Measurements from ENCODE around the gene MTERF1. TPM values are rescaled to one million over a fixed set of nuclear protein-coding genes. Genes with fewer than 3 reads are reported as not detected.

The MTERF1 gene
- polyA plus RNA-seq, 1 of the 3 experiments (the other 2 are of a cell fraction): 6.1 TPM

- TF ChIP-seq PBX3 (IDR thresholded peaks at IDR 0.05) (no peak), USF1 (IDR thresholded peaks at IDR 0.05; ENCODE audit: borderline replicate concordance, low read depth) (no peak)
Measured at GRCh38 chr7:91843831-91844230, 36.7 kb downstream of the MTERF1 start (continued).

GRCh38 chr7:91838439-91838838, 42.1 kb downstream of the MTERF1 start:
- H3K4me1 ChIP-seq (ENCODE audit: control insufficient read depth in 1 of 2, insufficient read depth in 2 of 2, low read depth in 1 of 2, low read length in 1 of 2): peaks cover 0 to 5% of the 10 kb centered on the region in 2 experiments; a peak in 3 of 4 replicates
- TF ChIP-seq RFX5 (IDR thresholded peaks at IDR 0.05; ENCODE audit: low read length) (no peak), IRF3 (IDR thresholded peaks at IDR 0.05; ENCODE audit: low read depth, low read length) (no peak), NRF1 (IDR thresholded peaks at IDR 0.05; ENCODE audit: low read depth, low read length) (no peak)
- no peaks in the 10 kb centered on the region for H3K79me2 ChIP-seq (ENCODE audit: insufficient read depth)
- no peak overlapping the region for H3K27ac ChIP-seq (ENCODE audit: low read depth in 2 of 2, low read length in 1 of 2)
- H3K9ac ChIP-seq: no peak overlapping the region
- no peaks in the 10 kb centered on the region for H3K36me3 ChIP-seq (replicated peaks in 1 of 2; ENCODE audit: control insufficient read depth in 1 of 2, insufficient read depth in 2 of 2, low read length in 1 of 2)
- DNase-seq: no peak
- no peaks in the 10 kb centered on the region for H3K9me3 ChIP-seq
- no peak overlapping the region for H2AFZ ChIP-seq (ENCODE audit: low read depth)
- ChIA-PET POLR2A (no interaction called here), CTCF (interaction anchor here (2.0 kb wide), 1 partner anchor 14 kb away, joined by 6 read pairs; no protein-coding TSS in a partner anchor)
- H3K4me2 ChIP-seq: no peak overlapping the region
- peaks cover 4% of the 10 kb centered on the region for H3F3A ChIP-seq (replicated peaks; ENCODE audit: insufficient read depth)
- no peaks in the 10 kb centered on the region for H3K9me2 ChIP-seq
- 88% methylated on average over 2 of the region's 2 CpGs for WGBS (ENCODE audit: low lambda C conversion rate)
- no peak overlapping the region for H3K4me3 ChIP-seq (ENCODE audit: low read depth in 2 of 2, low read length in 1 of 2)
- H3K27me3 ChIP-seq (ENCODE audit: insufficient read depth): no peaks in the 10 kb centered on the region
- no peaks in the 10 kb centered on the region for H4K20me1 ChIP-seq (ENCODE audit: insufficient read depth)

GRCh38 chr7:91837397-91838070, 43.0 kb downstream of the MTERF1 start:
- TF ChIP-seq JUND (IDR thresholded peaks at IDR 0.05): no peak
- no peak for TF ChIP-seq MAX (IDR thresholded peaks at IDR 0.05; ENCODE audit: low read depth)
- TF ChIP-seq FOXM1 (IDR thresholded peaks at IDR 0.05; ENCODE audit: low read depth): no peak
- TF ChIP-seq CTCF (IDR thresholded peaks at IDR 0.05): no peak
- no peak for TF ChIP-seq EP300 (IDR thresholded peaks at IDR 0.05; ENCODE audit: borderline replicate concordance in 1 of 2, low read depth in 1 of 2, low read length in 1 of 2)
- no peak for TF ChIP-seq IRF3 (IDR thresholded peaks at IDR 0.05; ENCODE audit: low read depth, low read length)
- TF ChIP-seq SMC3 (IDR thresholded peaks at IDR 0.05; ENCODE audit: low read depth, low read length): no peak
- TF ChIP-seq TEAD4 (IDR thresholded peaks at IDR 0.05; ENCODE audit: borderline replicate concordance, insufficient read depth): no peak
- TF ChIP-seq TCF12 (IDR thresholded peaks at IDR 0.05): no peak
- no peak for TF ChIP-seq MEF2A (IDR thresholded peaks at IDR 0.05; ENCODE audit: borderline replicate concordance, low read depth)
- no peak for TF ChIP-seq ELF1 (IDR thresholded peaks at IDR 0.05)
- ChIA-PET CTCF (interaction anchor here (2.0 kb wide), 1 partner anchor 15 kb away, joined by 6 read pairs; no protein-coding TSS in a partner anchor), POLR2A (no interaction called here)
- Histone ChIP-seq H3K4me1 (ENCODE audit: control insufficient read depth in 1 of 2, insufficient read depth in 2 of 2, low read depth in 1 of 2, low read length in 1 of 2) (peaks cover 0 to 5% of the 10 kb centered on the region in 2 experiments; a peak in 3 of 4 replicates), H3K79me2 (ENCODE audit: insufficient read depth) (no peaks in the 10 kb centered on the region), H3K4me2 (no peak overlapping the region), H3K36me3 (replicated peaks in 1 of 2; ENCODE audit: control insufficient read depth in 1 of 2, insufficient read depth in 2 of 2, low read length in 1 of 2) (no peaks in the 10 kb centered on the region), H3K9me2 (no peaks in the 10 kb centered on the region), H4K20me1 (ENCODE audit: insufficient read depth) (no peaks in the 10 kb centered on the region), H3F3A (replicated peaks; ENCODE audit: insufficient read depth) (peaks cover 4% of the 10 kb centered on the region), H3K4me3 (ENCODE audit: low read depth in 2 of 2, low read length in 1 of 2) (no peak overlapping the region), H3K27ac (ENCODE audit: low read depth in 2 of 2, low read length in 1 of 2) (no peak overlapping the region), H3K9ac (no peak overlapping the region), H3K9me3 (no peaks in the 10 kb centered on the region), H3K27me3 (ENCODE audit: insufficient read depth) (no peaks in the 10 kb centered on the region), H2AFZ (ENCODE audit: low read depth) (no peak overlapping the region)
- DNase-seq: no peak
- 52% methylated on average over 4 of the region's 4 CpGs for WGBS (ENCODE audit: low lambda C conversion rate)
